GM11168 (cell line): ENCODE results near the gene RMND1.

Source experiments
- in situ Hi-C: fragments of 300-500 bp; cut with MboI; formaldehyde crosslinking; loops from one replicate; pipeline ENCODE4 v1.12.0; 2022; ENCODE audit warnings: low sequenced_read_pairs; ENCODE audit not compliant: unreplicated experiment

RMND1 gene

GRCh38 chr6:151425561-151425960 lies 26.4 kb downstream of the RMND1 start:
- in situ Hi-C loops, result no loop called here

GRCh38 chr6:151422981-151423380 lies 28.9 kb downstream of the RMND1 start:
- in situ Hi-C loops, result no loop called here

GRCh38 chr6:151417477-151417876 lies 34.4 kb downstream of the RMND1 start:
- in situ Hi-C loops, result no loop called here

- in situ Hi-C loops, result no loop called here
These were observed 37.2 kb downstream of the RMND1 start for GRCh38 chr6:151414641-151415260.

- in situ Hi-C loops, result no loop called here
These were observed 38.4 kb downstream of the RMND1 start for GRCh38 chr6:151413372-151414145.

GRCh38 chr6:151412909-151413308 lies 39.0 kb downstream of the RMND1 start:
- in situ Hi-C loops, result no loop called here

- in situ Hi-C loops, result no loop called here
These were observed 42.2 kb downstream of the RMND1 start for GRCh38 chr6:151409679-151410078.

- in situ Hi-C loops, result no loop called here
These were observed 42.7 kb downstream of the RMND1 start for GRCh38 chr6:151409260-151409659.

- in situ Hi-C loops, result no loop called here
These were observed 43.1 kb downstream of the RMND1 start for GRCh38 chr6:151408858-151409257.

GRCh38 chr6:151403919-151404308 lies 48.0 kb downstream of the RMND1 start:
- in situ Hi-C loops, result no loop called here

GRCh38 chr6:151402228-151402627 lies 49.7 kb downstream of the RMND1 start:
- in situ Hi-C loops, result no loop called here

- in situ Hi-C loops, result no loop called here
These were observed 51.5 kb downstream of the RMND1 start for GRCh38 chr6:151400473-151400872.

GRCh38 chr6:151399679-151400078 lies 52.2 kb downstream of the RMND1 start:
- in situ Hi-C loops, result no loop called here

- in situ Hi-C loops, result no loop called here
These were observed 58.5 kb downstream of the RMND1 start for GRCh38 chr6:151393410-151393809.

GRCh38 chr6:151392427-151392826 lies 59.5 kb downstream of the RMND1 start:
- in situ Hi-C loops, result no loop called here

GRCh38 chr6:151391471-151392413 lies 60.2 kb downstream of the RMND1 start, which contains the start of gene ZBTB2:
Gene ZBTB2, minus strand, starts transcription at chr6:151391559. Its CDS starts 17,922 bp downstream, at chr6:151373637.
- in situ Hi-C loops, result no loop called here

- in situ Hi-C loops, result no loop called here
These were observed 61.0 kb downstream of the RMND1 start for GRCh38 chr6:151390851-151391470.

GRCh38 chr6:151390276-151390850 lies 61.6 kb downstream of the RMND1 start:
- in situ Hi-C loops, result no loop called here

- in situ Hi-C loops, result no loop called here
These were observed 62.2 kb downstream of the RMND1 start for GRCh38 chr6:151389618-151390275.
